K562 (cell line): ENCODE data around the gene ALG6. TPM values are rescaled to one million over a fixed set of nuclear protein-coding genes. Genes with fewer than 3 reads are reported as not detected.

Experiments used
- ATF1 ChIP-seq, 2 experiments: fragments of 450-650 bp in 1 of 2; IDR thresholded peaks; 2 replicates each; pipeline ENCODE4 v1.6.1; 2016; ENCODE audit warnings: missing compliant biosample characterization in 1 of 2, missing genetic modification characterization in 1 of 2
- ATF2 ChIP-seq: sonication (generic); formaldehyde crosslinking; IDR thresholded peaks from 2 replicates; pipeline ENCODE4 v1.8.1; 2022; ENCODE audit warnings: missing genetic modification reagents
- BACH1 ChIP-seq: fragments of 200-800 bp; sonication (Bioruptor generic); IDR thresholded peaks from 2 replicates; pipeline ENCODE4 v1.6.1; 2016; ENCODE audit warnings: missing genetic modification characterization, missing compliant biosample characterization
- HDAC6 ChIP-seq: IDR thresholded peaks from 2 replicates; pipeline ENCODE4 v1.6.1; 2012; ENCODE audit warnings: low read depth, mild to moderate bottlenecking, control low read depth, inconsistent platforms, low read length, moderate library complexity
- HMGN3 ChIP-seq: IDR thresholded peaks from 2 replicates; pipeline ENCODE4 v1.6.1; 2011; ENCODE audit warnings: borderline replicate concordance, low read depth, mild to moderate bottlenecking, mixed read lengths, low read length; ENCODE audit not compliant: insufficient read length; ENCODE audit errors: extremely low read depth
- KLF10 ChIP-seq: fragments of 250-450 bp; sonication (Bioruptor Pico); IDR thresholded peaks from 2 replicates; pipeline ENCODE4 v1.6.1; 2021; ENCODE audit warnings: matching md5 sums
- MAZ ChIP-seq, 2 experiments: fragments of 450-650 bp in 1 of 2; sonication (generic) in 1 of 2; formaldehyde crosslinking; IDR thresholded peaks in 1 of 2; conservative IDR thresholded peaks in 1 of 2; 2 replicates each; pipeline versions ENCODE4 v1.4.0 to v1.5.0; 2020; ENCODE audit warnings: mild to moderate bottlenecking in 1 of 2, missing genetic modification reagents in 1 of 2
- MEF2A ChIP-seq: IDR thresholded peaks from 2 replicates; pipeline ENCODE4 v1.6.1; 2011; ENCODE audit warnings: low read depth, mild to moderate bottlenecking, low read length, moderate library complexity; ENCODE audit not compliant: control insufficient read depth
- NR1H2 ChIP-seq: sonication (generic); formaldehyde crosslinking; IDR thresholded peaks from 2 replicates; pipeline ENCODE4 v1.4.0; 2020; ENCODE audit warnings: mild to moderate bottlenecking, missing genetic modification reagents
- REST ChIP-seq, 2 experiments: fragments of 450-650 bp; formaldehyde crosslinking in 1 of 2; IDR thresholded peaks; 2 replicates each; pipeline versions ENCODE4 v1.4.0 to v1.6.1; 2014 to 2020; ENCODE audit warnings: mild to moderate bottlenecking in 2 of 2, borderline replicate concordance in 1 of 2, low read depth in 1 of 2
- YY1 ChIP-seq, 3 experiments: IDR thresholded peaks; 2 replicates each; pipeline ENCODE4 v1.6.1; 2011; ENCODE audit warnings: low read length in 2 of 3, mild to moderate bottlenecking in 2 of 3, moderate library complexity in 2 of 3, borderline replicate concordance in 1 of 3, control low read depth in 1 of 3, low read depth in 1 of 3; ENCODE audit not compliant: insufficient read depth in 3 of 3, insufficient replicate concordance in 2 of 3, control insufficient read depth in 1 of 3, insufficient read length in 1 of 3; ENCODE audit errors: extremely low read depth in 1 of 3
- ZBTB2 ChIP-seq: fragments of 450-650 bp; IDR thresholded peaks from 2 replicates; pipeline ENCODE4 v1.6.1; 2016; ENCODE audit warnings: antibody characterized with exemption
- ZNF174 ChIP-seq: fragments of 250-450 bp; sonication (Bioruptor Pico); IDR thresholded peaks from 2 replicates; pipeline ENCODE4 v1.4.0; 2020; ENCODE audit warnings: mild to moderate bottlenecking
- ZNF212 ChIP-seq: fragments of 450-650 bp; formaldehyde crosslinking; IDR thresholded peaks from 2 replicates; pipeline ENCODE4 v1.4.0; 2020; ENCODE audit warnings: mild to moderate bottlenecking
- polyA plus RNA-seq, 8 experiments: library from polyadenylated mRNA; depleted of rRNA in 4 of 8; stranded (reverse) in 5 of 8; unstranded in 3 of 8; fragments of >200 nt; fragmentation: Nextera tagmentation in 2 of 8; fragmentation: Illumina TruSeq in 1 of 8; extraction: Ambion mirVana in 2 of 8; extraction: Trizol in 1 of 8; gene quantifications; 2 replicates each; pipeline versions ENCODE4 v1.2.1 to v1.2.3, GENCODE V29; 2011 to 2014; ENCODE audit warnings: inconsistent platforms in 1 of 8, missing spikeins in 1 of 8
- total RNA-seq, 7 experiments: library from RNA; depleted of rRNA in 6 of 7; stranded (reverse); fragments of >200 nt in 6 of 7; fragmentation: Illumina TruSeq in 2 of 7; extraction: Trizol in 2 of 7; gene quantifications; 2 replicates each; pipeline versions ENCODE4 v1.2.1 to v1.2.3, GENCODE V29; 2011 to 2021; ENCODE audit warnings: low replicate concordance in 1 of 7

The ALG6 gene
- total and polyA plus RNA-seq, 9 of the 15 experiments (the other 6 are each of a cell fraction or from before 2014, with no cell fraction given): 14.6 to 35.7 (median 23.3) TPM

- TF ChIP-seq ATF2 (CRISPR knock-in tag) (no peak), ATF1 (CRISPR knock-in tag; IDR thresholded peaks at IDR 0.05) (no peak), ATF1 (tag; IDR thresholded peaks at IDR 0.05) (peak; percentile 52), NR1H2 (CRISPR knock-in tag) (0 out of 2 replicates have a peak, but pooled peaks have one; percentile 81), KLF10 (CRISPR knock-in tag) (no peak), BACH1 (no peak), MAZ (CRISPR knock-in tag; conservative IDR thresholded peaks at IDR 0.05 in 1 of 2, IDR thresholded peaks at IDR 0.05 in 1 of 2) (peak; percentile 69 to 77), YY1 (IDR thresholded peaks at IDR 0.05; ENCODE audit: borderline replicate concordance in 1 of 3, control insufficient read depth in 1 of 3, extremely low read depth in 1 of 3, insufficient read depth in 3 of 3, insufficient read length in 1 of 3, insufficient replicate concordance in 2 of 3, low read depth in 1 of 3, low read length in 2 of 3) (peak in 2 of 3 experiments; percentile 39 to 72), HDAC6 (no peak), MEF2A (no peak), ZNF212 (CRISPR knock-in tag) (no peak), REST (IDR thresholded peaks at IDR 0.05; ENCODE audit: borderline replicate concordance) (peak; percentile 94), REST (CRISPR knock-in tag; IDR thresholded peaks at IDR 0.05; ENCODE audit: low read depth) (peak; percentile 79), ZBTB2 (no peak; the same call in 1 of the 2 replicates), ZNF174 (no peak), HMGN3 (peak; percentile 89)
These were observed at the start of gene ALG6 (continued) for GRCh38 chr1:63367215-63368103.
